GM18502 (cell line): ENCODE results near the gene TP53BP2.

Experiments used
- ATAC-seq: cut with Tn5 transposase; IDR thresholded peaks from one replicate; pipeline ENCODE4 v1.9.1; 2021; ENCODE audit warnings: mild to moderate bottlenecking; ENCODE audit not compliant: unreplicated experiment, poor library complexity

The TP53BP2 gene

DNA sequence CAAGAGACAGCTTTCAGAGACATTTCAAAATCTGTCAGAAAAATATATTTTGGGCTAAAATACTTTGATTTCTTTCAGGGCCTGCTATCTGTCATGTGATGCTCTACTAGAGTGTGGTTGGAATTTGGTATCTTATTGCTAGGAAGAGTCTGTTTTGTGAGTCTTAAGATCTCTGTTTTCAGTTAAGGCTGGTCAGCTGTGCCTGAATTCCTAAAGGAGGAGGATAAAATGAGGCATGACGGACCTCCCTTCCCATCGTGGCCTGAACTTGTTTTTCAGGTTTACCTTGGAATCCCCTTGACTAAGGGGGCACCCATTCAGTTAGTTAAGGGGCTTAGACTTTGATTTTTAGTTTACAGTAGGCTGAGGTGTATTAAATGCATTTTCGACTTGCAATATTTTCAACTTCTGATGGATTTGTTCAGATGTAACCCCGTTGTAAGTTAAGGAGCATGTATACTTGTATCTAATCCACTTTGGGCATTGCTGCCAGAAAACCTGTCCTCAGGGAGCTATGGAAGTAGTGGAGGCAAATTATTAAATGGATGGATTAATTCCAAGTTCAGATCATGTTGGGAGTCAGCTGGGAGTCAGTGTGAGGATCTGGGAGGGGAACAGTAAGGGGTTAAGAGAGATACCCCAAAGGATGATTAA is 115.1 kb downstream of the TP53BP2 start:
- ATAC-seq: no peak

DNA sequence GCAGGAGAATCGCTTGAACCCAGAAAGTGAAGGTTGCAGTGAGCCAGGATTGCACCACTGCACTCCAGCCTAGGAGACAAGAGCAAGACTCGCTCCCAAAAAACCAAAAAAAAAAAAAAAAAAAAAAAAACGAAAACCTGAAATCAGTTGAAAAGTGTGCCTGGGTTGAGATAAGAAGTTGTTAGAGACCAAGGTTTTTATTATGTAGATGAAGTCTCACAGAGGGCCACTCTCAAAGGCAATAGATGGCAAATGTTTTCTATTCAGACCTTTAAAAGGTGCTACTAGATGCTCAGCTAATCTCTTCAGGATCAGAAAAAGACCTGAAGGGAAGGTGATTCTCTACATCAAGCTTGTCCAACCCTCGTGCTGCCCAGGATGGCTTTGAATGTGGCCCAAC is 115.8 kb downstream of the TP53BP2 start:
- no peak for ATAC-seq
